Liver (tissue), 9 donors: Measurements from ENCODE around the gene PEX6. TPM values are rescaled to one million over a fixed set of nuclear protein-coding genes. Genes with fewer than 3 reads are reported as not detected.

Source experiments
- DNase-seq: peaks from one replicate; pipeline ENCODE4 v3.0.0-alpha.2; 2017; ENCODE audit warnings: low spot score
- H3K27ac ChIP-seq, 2 donors: one replicate each; pipeline ENCODE4 v1.7.0; 2013; ENCODE audit warnings: inconsistent platforms in 2 of 2, low read length in 2 of 2, control low read depth in 1 of 2, low read depth in 1 of 2, mild to moderate bottlenecking in 1 of 2
- H3K27me3 ChIP-seq, 4 donors: one replicate each; pipeline versions ENCODE4 v1.6.1 to v1.7.0; 2013; ENCODE audit warnings: low read length in 3 of 4, inconsistent platforms in 1 of 4, mild to moderate bottlenecking in 1 of 4, moderate library complexity in 1 of 4; ENCODE audit not compliant: control insufficient read depth in 4 of 4, insufficient read depth in 4 of 4
- H3K36me3 ChIP-seq, 4 donors: one replicate each; pipeline versions ENCODE4 v1.6.1 to v1.7.0; 2013; ENCODE audit warnings: low read length in 3 of 4, mild to moderate bottlenecking in 3 of 4, low read depth in 1 of 4, moderate library complexity in 1 of 4; ENCODE audit not compliant: control insufficient read depth in 4 of 4, insufficient read depth in 3 of 4
- H3K4me1 ChIP-seq, 4 donors: one replicate each; pipeline versions ENCODE4 v1.6.1 to v1.7.0; 2013; ENCODE audit warnings: low read length in 3 of 4, mild to moderate bottlenecking in 3 of 4, moderate library complexity in 1 of 4; ENCODE audit not compliant: control insufficient read depth in 4 of 4, insufficient read depth in 4 of 4
- H3K4me3 ChIP-seq, 3 donors: one replicate each; pipeline versions ENCODE4 v1.6.1 to v1.7.0; 2013; ENCODE audit warnings: low read length in 3 of 3, control low read depth in 1 of 3, low read depth in 1 of 3, mild to moderate bottlenecking in 1 of 3
- H3K9ac ChIP-seq, 2 donors: one replicate each; pipeline ENCODE4 v1.7.0; 2013; ENCODE audit warnings: low read length in 2 of 2, mild to moderate bottlenecking in 2 of 2, moderate library complexity in 2 of 2, control low read depth in 1 of 2, low read depth in 1 of 2
- H3K9me3 ChIP-seq, 4 donors: one replicate each; pipeline versions ENCODE4 v1.6.1 to v1.7.0; 2013; ENCODE audit warnings: low read length in 3 of 4; ENCODE audit not compliant: control insufficient read depth in 4 of 4
- ATF3 ChIP-seq: IDR thresholded peaks from 2 replicates; pipeline ENCODE4 v1.6.1; 2016; ENCODE audit warnings: antibody characterized with exemption
- CTCF ChIP-seq: fragments of 150-350 bp; IDR thresholded peaks from 2 replicates; pipeline ENCODE4 v1.5.1; 2017; ENCODE audit warnings: improper control_type of control experiment, low read depth, low read length; ENCODE audit not compliant: missing input control
- EGR1 ChIP-seq, 2 donors: IDR thresholded peaks; 2 replicates each; pipeline ENCODE4 v1.6.1; 2016 to 2018; ENCODE audit warnings: antibody characterized with exemption in 2 of 2, low read depth in 2 of 2
- FOXA1 ChIP-seq: IDR thresholded peaks from 2 replicates; pipeline ENCODE4 v1.6.1; 2016; ENCODE audit warnings: antibody characterized with exemption
- FOXA2 ChIP-seq: IDR thresholded peaks from 2 replicates; pipeline ENCODE4 v1.6.1; 2016; ENCODE audit warnings: antibody characterized with exemption
- GABPA ChIP-seq, 2 donors: IDR thresholded peaks in 1 of 2; conservative IDR thresholded peaks in 1 of 2; 2 replicates each; pipeline ENCODE4 v1.6.1; 2016; ENCODE audit warnings: antibody characterized with exemption in 2 of 2, mild to moderate bottlenecking in 1 of 2, moderate library complexity in 1 of 2
- HNF4A ChIP-seq, 2 donors: conservative IDR thresholded peaks; 2 replicates each; pipeline ENCODE4 v1.6.1; 2016; ENCODE audit warnings: antibody characterized with exemption in 2 of 2, mild to moderate bottlenecking in 2 of 2
- HNF4G ChIP-seq: IDR thresholded peaks from 2 replicates; pipeline ENCODE4 v1.6.1; 2016; ENCODE audit warnings: antibody characterized with exemption
- JUND ChIP-seq, 2 donors: IDR thresholded peaks; 2 replicates each; pipeline ENCODE4 v1.6.1; 2016; ENCODE audit warnings: antibody characterized with exemption in 2 of 2
- MAX ChIP-seq: IDR thresholded peaks from 2 replicates; pipeline ENCODE4 v1.6.1; 2016; ENCODE audit warnings: antibody characterized with exemption
- NR2F2 ChIP-seq: IDR thresholded peaks from 2 replicates; pipeline ENCODE4 v1.6.1; 2016; ENCODE audit warnings: antibody characterized with exemption
- RAD21 ChIP-seq, 2 donors: IDR thresholded peaks; 2 replicates each; pipeline ENCODE4 v1.6.1; 2016; ENCODE audit warnings: antibody characterized with exemption in 2 of 2, mild to moderate bottlenecking in 2 of 2
- REST ChIP-seq: IDR thresholded peaks from 2 replicates; pipeline ENCODE4 v1.6.1; 2016; ENCODE audit warnings: antibody characterized with exemption, mild to moderate bottlenecking
- RXRA ChIP-seq, 2 donors: IDR thresholded peaks; 2 replicates each; pipeline ENCODE4 v1.6.1; 2017 to 2018; ENCODE audit warnings: antibody characterized with exemption in 2 of 2, mild to moderate bottlenecking in 1 of 2
- SP1 ChIP-seq: IDR thresholded peaks from 2 replicates; pipeline ENCODE4 v1.6.1; 2018; ENCODE audit warnings: antibody characterized with exemption, mild to moderate bottlenecking
- TAF1 ChIP-seq: conservative IDR thresholded peaks from 2 replicates; pipeline ENCODE4 v1.6.1; 2016; ENCODE audit warnings: antibody characterized with exemption, mild to moderate bottlenecking
- YY1 ChIP-seq: IDR thresholded peaks from 2 replicates; pipeline ENCODE4 v1.6.1; 2016; ENCODE audit warnings: antibody characterized with exemption, mild to moderate bottlenecking
- ZBTB33 ChIP-seq: IDR thresholded peaks from 2 replicates; pipeline ENCODE4 v1.6.1; 2016; ENCODE audit warnings: antibody characterized with exemption
- WGBS: extraction: QIAGEN DNeasy Blood & Tissue Kit; methylation state at CpG from one replicate; pipeline ENCODE4 v1.1.7; 2013; 5-methylcytosine and 5-hydroxymethylcytosine counted together
- polyA plus RNA-seq, 2 donors: library from polyadenylated mRNA; stranded (reverse) in 1 of 2; unstranded in 1 of 2; fragments of 200-250 nt in 1 of 2; fragments of >200 nt in 1 of 2; fragmentation: Nextera tagmentation in 1 of 2; extraction: Ambion mirVana in 1 of 2; gene quantifications; one replicate each; pipeline versions ENCODE4 v1.2.1 to v1.2.3, GENCODE V29; 2013 to 2015
- total RNA-seq, 2 donors: library from RNA; depleted of rRNA; stranded (reverse); fragments of >200 nt; gene quantifications; one replicate each; pipeline ENCODE4 v1.2.3, GENCODE V29; 2014
- donor health status: healthy.
- donor health status: healthy.
- donor health status: healthy.
- donor health status: healthy.
- donor health status: healthy.

Gene PEX6
- total and polyA plus RNA-seq, 4 donors: 5.4 to 20.7 (median 15.2) TPM

GRCh38 chr6:42971746-42972327 is 7.1 kb downstream of the PEX6 start:
- H3K27me3 ChIP-seq: no peaks in the 10 kb centered on the region
- 94% methylated on average over 3 of the region's 3 CpGs for WGBS
- peaks cover 0 to 9% (median 1%) of the 10 kb centered on the region in 4 donors for H3K4me1 ChIP-seq
- peaks cover 3 to 11% (median 6%) of the 10 kb centered on the region in 4 donors for H3K36me3 ChIP-seq
- no peak for DNase-seq
- no peak overlapping the region for H3K27ac ChIP-seq
- H3K9ac ChIP-seq: no peak overlapping the region
- no peaks in the 10 kb centered on the region for H3K9me3 ChIP-seq
- TF ChIP-seq EGR1 (IDR thresholded peaks at IDR 0.05; ENCODE audit: low read depth in 2 of 2) (no peak), MAX (no peak), SP1 (no peak), GABPA (IDR thresholded peaks at IDR 0.05 in 1 of 2, conservative IDR thresholded peaks at IDR 0.05 in 1 of 2) (no peak), ZBTB33 (no peak), RAD21 (IDR thresholded peaks at IDR 0.05) (no peak), JUND (IDR thresholded peaks at IDR 0.05) (no peak), NR2F2 (no peak)
- no peak overlapping the region for H3K4me3 ChIP-seq

GRCh38 chr6:42970871-42971612 is 7.9 kb downstream of the PEX6 start:
- Histone ChIP-seq H3K9me3 (no peaks in the 10 kb centered on the region), H3K4me3 (no peak overlapping the region), H3K36me3 (peaks cover 4 to 14% (median 11%) of the 10 kb centered on the region in 4 donors), H3K27me3 (no peaks in the 10 kb centered on the region), H3K27ac (no peak overlapping the region), H3K9ac (no peak overlapping the region), H3K4me1 (peaks cover 0 to 9% (median 1%) of the 10 kb centered on the region in 4 donors)
- no peak for TF ChIP-seq FOXA1
- no peak for TF ChIP-seq YY1
- TF ChIP-seq FOXA2: no peak
- TF ChIP-seq RXRA (IDR thresholded peaks at IDR 0.05): no peak
- no peak for TF ChIP-seq HNF4A (conservative IDR thresholded peaks at IDR 0.05)
- TF ChIP-seq GABPA (IDR thresholded peaks at IDR 0.05 in 1 of 2, conservative IDR thresholded peaks at IDR 0.05 in 1 of 2): no peak
- TF ChIP-seq SP1: no peak
- no peak for TF ChIP-seq HNF4G
- TF ChIP-seq NR2F2: no peak
- 90% methylated on average over 4 of the region's 4 CpGs for WGBS
- no peak for DNase-seq

- Histone ChIP-seq H3K9me3 (no peaks in the 10 kb centered on the region), H3K4me3 (no peak overlapping the region), H3K27ac (no peak overlapping the region), H3K9ac (no peak overlapping the region), H3K36me3 (peaks cover 4 to 25% (median 16%) of the 10 kb centered on the region in 4 donors), H3K4me1 (peaks cover 0 to 9% (median 1%) of the 10 kb centered on the region in 4 donors), H3K27me3 (no peaks in the 10 kb centered on the region)
- DNase-seq: no peak
- WGBS: 71% methylated on average over 4 of the region's 4 CpGs
- TF ChIP-seq EGR1 (IDR thresholded peaks at IDR 0.05; ENCODE audit: low read depth in 2 of 2) (no peak), FOXA2 (no peak), JUND (IDR thresholded peaks at IDR 0.05) (no peak), TAF1 (no peak), CTCF (no peak), ATF3 (no peak), RXRA (IDR thresholded peaks at IDR 0.05) (no peak), REST (no peak), HNF4G (peak; percentile 33), FOXA1 (no peak)
Observed at GRCh38 chr6:42969934-42970333, 9.0 kb downstream of the PEX6 start.
